Measurements from ENCODE around the gene HSD17B4. TPM values are rescaled to one million over a fixed set of nuclear protein-coding genes. Genes with fewer than 3 reads are reported as not detected.

HSD17B4 gene, protein sequence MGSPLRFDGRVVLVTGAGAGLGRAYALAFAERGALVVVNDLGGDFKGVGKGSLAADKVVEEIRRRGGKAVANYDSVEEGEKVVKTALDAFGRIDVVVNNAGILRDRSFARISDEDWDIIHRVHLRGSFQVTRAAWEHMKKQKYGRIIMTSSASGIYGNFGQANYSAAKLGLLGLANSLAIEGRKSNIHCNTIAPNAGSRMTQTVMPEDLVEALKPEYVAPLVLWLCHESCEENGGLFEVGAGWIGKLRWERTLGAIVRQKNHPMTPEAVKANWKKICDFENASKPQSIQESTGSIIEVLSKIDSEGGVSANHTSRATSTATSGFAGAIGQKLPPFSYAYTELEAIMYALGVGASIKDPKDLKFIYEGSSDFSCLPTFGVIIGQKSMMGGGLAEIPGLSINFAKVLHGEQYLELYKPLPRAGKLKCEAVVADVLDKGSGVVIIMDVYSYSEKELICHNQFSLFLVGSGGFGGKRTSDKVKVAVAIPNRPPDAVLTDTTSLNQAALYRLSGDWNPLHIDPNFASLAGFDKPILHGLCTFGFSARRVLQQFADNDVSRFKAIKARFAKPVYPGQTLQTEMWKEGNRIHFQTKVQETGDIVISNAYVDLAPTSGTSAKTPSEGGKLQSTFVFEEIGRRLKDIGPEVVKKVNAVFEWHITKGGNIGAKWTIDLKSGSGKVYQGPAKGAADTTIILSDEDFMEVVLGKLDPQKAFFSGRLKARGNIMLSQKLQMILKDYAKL
- total RNA-seq = 100 to 1,000 TPM; 453 to 480 TPM
- polyA plus RNA-seq (2013, experiment 1 of 2) = 154 TPM
- polyA plus RNA-seq (2013, experiment 2 of 2) = 158 TPM
- long read RNA-seq, experiment 1, transcript HSD17B4-201 (24 exons, 2,685 nt) = major isoform, 33 of 138 reads
- long read RNA-seq, experiment 1, partial matches to known transcripts = 48 of 138 reads
- long read RNA-seq, experiment 1, other reads (novel, unspliced or antisense) = 46 of 138 reads
- long read RNA-seq, experiment 2, transcript HSD17B4-233 (25 exons, 2,589 nt) = minor isoform, 11 of 482 reads
- long read RNA-seq, experiment 2, transcript HSD17B4-202 (25 exons, 2,881 nt) = minor isoform, 5 of 482 reads
- long read RNA-seq, experiment 2, transcript HSD17B4-201 (24 exons, 2,685 nt) = major isoform, 368 of 482 reads
- long read RNA-seq, experiment 2, transcript HSD17B4-205 (2 exons, 1,129 nt) = minor isoform, 6 of 482 reads
- long read RNA-seq, experiment 2, partial matches to known transcripts = 37 of 482 reads
- long read RNA-seq, experiment 2, other reads (novel, unspliced or antisense) = 50 of 482 reads
- long read RNA-seq, experiment 3, transcript HSD17B4-201 (24 exons, 2,685 nt) = major isoform, 1,386 of 1,634 reads
- long read RNA-seq, experiment 3, transcript HSD17B4-202 (25 exons, 2,881 nt) = minor isoform, 11 of 1,634 reads
- long read RNA-seq, experiment 3, transcript HSD17B4-233 (25 exons, 2,589 nt) = minor isoform, 33 of 1,634 reads
- long read RNA-seq, experiment 3, partial matches to known transcripts = 60 of 1,634 reads
- long read RNA-seq, experiment 3, other reads (novel, unspliced or antisense) = 134 of 1,634 reads
- long read RNA-seq, experiment 4, transcript HSD17B4-201 (24 exons, 2,685 nt) = major isoform, 88 of 140 reads
- long read RNA-seq, experiment 4, partial matches to known transcripts = 27 of 140 reads
- long read RNA-seq, experiment 4, other reads (novel, unspliced or antisense) = 14 of 140 reads

DNA sequence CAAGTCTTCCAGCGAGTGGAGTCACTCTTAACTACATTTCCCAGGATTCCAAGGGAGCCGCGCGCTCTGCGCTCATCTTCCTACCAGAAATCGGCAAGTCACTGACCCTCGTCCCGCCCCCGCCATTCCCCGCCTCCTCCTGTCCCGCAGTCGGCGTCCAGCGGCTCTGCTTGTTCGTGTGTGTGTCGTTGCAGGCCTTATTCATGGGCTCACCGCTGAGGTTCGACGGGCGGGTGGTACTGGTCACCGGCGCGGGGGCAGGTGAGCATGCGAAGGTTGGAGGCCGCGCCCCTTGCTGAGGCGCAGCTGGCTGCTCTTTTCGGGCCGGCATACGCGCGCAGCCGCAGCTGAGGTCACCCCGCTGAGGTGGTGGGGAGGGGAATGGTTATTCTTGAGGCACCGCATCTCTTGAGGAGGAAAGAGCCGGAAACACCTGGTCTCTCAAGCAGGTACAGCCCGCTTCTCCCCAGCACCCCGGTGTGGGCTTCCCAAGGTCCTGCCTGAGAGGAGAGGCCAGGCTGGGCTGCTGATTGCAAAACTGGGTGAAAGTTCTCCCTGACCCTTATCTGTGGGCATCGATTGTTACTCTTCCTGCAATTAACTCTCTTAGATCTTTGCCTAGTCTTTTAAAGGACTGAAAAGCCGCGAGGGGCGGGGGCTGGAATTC lies at the start of gene HSD17B4:
Gene HSD17B4, plus strand, starts transcription at position 125 of the 667 bp plus-strand sequence. Its CDS starts 79 bp downstream, at position 204.
- H3K36me3 ChIP-seq (ENCODE audit: control insufficient read depth, insufficient read depth, low read length) = peaks cover 12% of the 10 kb centered on the region
- H3K9ac ChIP-seq (ENCODE audit: extremely low read depth, low read length, poor library complexity, severe bottlenecking) = peak within 1 kb of the TSS; percentile 79
- H3K4me3 ChIP-seq (ENCODE audit: low read length) = peak within 1 kb of the TSS; percentile 96
- Mint-ChIP-seq H3K36me3 (ENCODE audit: low read depth) (peaks cover 48% of the 10 kb centered on the region), H3K4me1 (peaks cover 26% of the 10 kb centered on the region), H3K4me3 (peak within 1 kb of the TSS; percentile 86), H3K27me3 (ENCODE audit: insufficient read depth) (no peaks in the 10 kb centered on the region), H3K27ac (peak within 1 kb of the TSS; percentile 98), H3K9me3 (peaks cover 45% of the 10 kb centered on the region)
- no peaks in the 10 kb centered on the region for H3K27me3 ChIP-seq (ENCODE audit: control insufficient read depth, insufficient read depth, low read length, poor library complexity, severe bottlenecking)
- TF ChIP-seq, protein P1, sequence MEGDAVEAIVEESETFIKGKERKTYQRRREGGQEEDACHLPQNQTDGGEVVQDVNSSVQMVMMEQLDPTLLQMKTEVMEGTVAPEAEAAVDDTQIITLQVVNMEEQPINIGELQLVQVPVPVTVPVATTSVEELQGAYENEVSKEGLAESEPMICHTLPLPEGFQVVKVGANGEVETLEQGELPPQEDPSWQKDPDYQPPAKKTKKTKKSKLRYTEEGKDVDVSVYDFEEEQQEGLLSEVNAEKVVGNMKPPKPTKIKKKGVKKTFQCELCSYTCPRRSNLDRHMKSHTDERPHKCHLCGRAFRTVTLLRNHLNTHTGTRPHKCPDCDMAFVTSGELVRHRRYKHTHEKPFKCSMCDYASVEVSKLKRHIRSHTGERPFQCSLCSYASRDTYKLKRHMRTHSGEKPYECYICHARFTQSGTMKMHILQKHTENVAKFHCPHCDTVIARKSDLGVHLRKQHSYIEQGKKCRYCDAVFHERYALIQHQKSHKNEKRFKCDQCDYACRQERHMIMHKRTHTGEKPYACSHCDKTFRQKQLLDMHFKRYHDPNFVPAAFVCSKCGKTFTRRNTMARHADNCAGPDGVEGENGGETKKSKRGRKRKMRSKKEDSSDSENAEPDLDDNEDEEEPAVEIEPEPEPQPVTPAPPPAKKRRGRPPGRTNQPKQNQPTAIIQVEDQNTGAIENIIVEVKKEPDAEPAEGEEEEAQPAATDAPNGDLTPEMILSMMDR (conservative IDR thresholded peaks at IDR 0.05) = no peak
- peak; percentile 97 for DNase-seq
- H3K4me1 ChIP-seq (ENCODE audit: control insufficient read depth, insufficient read depth, low read length) = no peaks in the 10 kb centered on the region
- H3K27ac ChIP-seq (ENCODE audit: low read depth, low read length) = peak within 1 kb of the TSS; percentile 81
- peaks cover 29% of the 10 kb centered on the region for H3K9me3 ChIP-seq (ENCODE audit: control insufficient read depth, low read length)
- WGBS, 2 experiments (ENCODE audit: insufficient coverage in 1 of 2, insufficient read length in 1 of 2) = 0% methylated on average over 10 to 42 of the region's 42 CpGs

DNA sequence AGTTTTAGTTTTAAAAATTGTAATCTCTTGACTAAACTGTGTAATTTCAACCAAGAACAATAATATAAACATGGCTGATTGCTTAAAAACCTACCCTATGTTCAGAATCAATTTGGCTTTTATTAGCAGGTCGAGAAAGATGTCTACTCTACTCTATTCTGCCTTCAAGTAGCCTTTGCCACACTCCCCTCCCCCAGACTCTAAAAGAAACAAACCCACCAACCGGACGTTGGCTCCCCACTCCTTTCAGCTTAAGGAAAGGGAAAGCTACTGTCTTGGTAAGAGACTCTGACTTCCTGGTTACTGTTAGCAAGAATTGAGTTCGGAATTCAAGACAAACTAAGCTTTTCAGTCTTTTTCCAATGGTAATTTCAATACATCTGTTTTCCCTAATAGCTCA lies 49.7 kb upstream of the HSD17B4 start:
- Mint-ChIP-seq H3K27ac (no peak overlapping the region), H3K4me3 (no peak overlapping the region), H3K4me1 (peaks cover 13% of the 10 kb centered on the region), H3K9me3 (no peaks in the 10 kb centered on the region), H3K36me3 (ENCODE audit: low read depth) (no peaks in the 10 kb centered on the region), H3K27me3 (ENCODE audit: insufficient read depth) (no peaks in the 10 kb centered on the region)
- Histone ChIP-seq H3K9me3 (ENCODE audit: control insufficient read depth, low read length) (no peaks in the 10 kb centered on the region), H3K4me3 (ENCODE audit: low read length) (no peak overlapping the region), H3K36me3 (ENCODE audit: control insufficient read depth, insufficient read depth, low read length) (no peaks in the 10 kb centered on the region), H3K4me1 (ENCODE audit: control insufficient read depth, insufficient read depth, low read length) (peaks cover 10% of the 10 kb centered on the region), H3K27me3 (ENCODE audit: control insufficient read depth, insufficient read depth, low read length, poor library complexity, severe bottlenecking) (no peaks in the 10 kb centered on the region), H3K9ac (ENCODE audit: extremely low read depth, low read length, poor library complexity, severe bottlenecking) (no peak overlapping the region), H3K27ac (ENCODE audit: low read depth, low read length) (no peak overlapping the region)
- no peak for DNase-seq
- 70 to 92% methylated on average over 2 to 4 of the region's 4 CpGs for WGBS, 2 experiments (ENCODE audit: insufficient coverage in 1 of 2, insufficient read length in 1 of 2)
- TF ChIP-seq, protein P1 (conservative IDR thresholded peaks at IDR 0.05) = no peak

Measured in endodermal cell (in vitro differentiated cells).